HG03460 (cell line): ENCODE measurements around the gene ITPK1.

Experiments
- ATAC-seq: cut with Tn5 transposase; IDR thresholded peaks from one replicate; pipeline ENCODE4 v1.9.1; 2021; ENCODE audit not compliant: unreplicated experiment

ITPK1 gene

DNA sequence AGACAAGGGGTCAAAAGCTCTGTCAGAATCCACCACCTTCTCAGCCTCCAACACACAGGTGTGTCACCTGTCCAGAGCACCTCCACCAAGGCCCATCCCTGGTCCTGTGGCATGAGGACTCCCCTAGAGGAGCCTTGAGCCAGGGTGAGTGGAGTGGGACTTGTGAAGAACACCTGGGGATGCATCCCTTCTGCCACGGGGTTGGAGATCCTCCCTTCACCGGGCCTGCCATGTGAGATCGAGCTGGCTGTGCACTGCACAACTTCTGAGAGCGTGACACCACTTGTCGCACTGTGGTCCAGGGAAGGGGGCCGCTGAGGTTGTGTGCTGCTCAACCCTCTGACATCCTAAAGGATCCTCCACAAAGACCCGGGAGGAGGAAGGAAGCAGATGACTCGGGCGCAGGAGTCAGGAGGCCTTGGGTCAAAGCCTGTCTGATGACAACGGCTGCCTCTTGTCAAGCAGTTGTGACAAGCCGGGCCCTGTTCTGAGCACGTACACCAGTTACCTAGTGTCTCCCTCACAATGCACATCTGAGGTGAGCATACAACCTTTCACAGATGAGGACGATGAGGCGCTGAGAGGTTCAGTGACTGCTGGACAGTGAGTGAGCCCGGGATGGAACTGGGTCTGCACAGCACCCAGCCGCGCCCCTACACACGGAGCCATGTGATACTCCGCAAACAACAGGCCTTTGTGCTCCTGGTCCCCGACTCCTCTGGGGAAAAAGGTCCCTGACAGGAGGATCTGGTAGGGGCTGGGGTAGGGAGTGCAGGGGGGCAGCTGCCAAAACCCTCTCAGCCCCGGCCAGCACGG is 157.1 kb downstream of the ITPK1 start:
- ATAC-seq = no peak

DNA sequence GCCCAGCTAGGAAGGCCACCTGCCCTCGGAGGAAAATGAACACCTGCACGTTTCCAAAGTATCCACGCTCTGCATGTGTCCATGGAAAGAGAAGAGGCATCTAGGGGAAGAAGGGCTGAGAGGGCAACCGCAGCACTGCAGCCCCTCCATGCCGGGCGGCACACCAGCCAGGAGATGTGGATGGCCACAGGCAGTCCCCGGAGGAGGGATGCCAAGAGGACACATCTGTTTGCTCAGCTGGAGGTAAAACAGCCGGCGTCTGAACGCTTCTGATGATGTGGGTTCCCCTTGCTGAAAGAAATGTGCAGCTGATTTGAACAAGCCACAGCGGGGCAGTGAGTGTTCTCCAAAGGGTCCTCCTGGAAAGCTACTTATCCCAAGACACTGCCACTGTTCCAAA is 158.8 kb downstream of the ITPK1 start:
- ATAC-seq = no peak

- no peak for ATAC-seq
Measured at GRCh38 chr14:92955381-92955780, 160.3 kb downstream of the ITPK1 start.

DNA sequence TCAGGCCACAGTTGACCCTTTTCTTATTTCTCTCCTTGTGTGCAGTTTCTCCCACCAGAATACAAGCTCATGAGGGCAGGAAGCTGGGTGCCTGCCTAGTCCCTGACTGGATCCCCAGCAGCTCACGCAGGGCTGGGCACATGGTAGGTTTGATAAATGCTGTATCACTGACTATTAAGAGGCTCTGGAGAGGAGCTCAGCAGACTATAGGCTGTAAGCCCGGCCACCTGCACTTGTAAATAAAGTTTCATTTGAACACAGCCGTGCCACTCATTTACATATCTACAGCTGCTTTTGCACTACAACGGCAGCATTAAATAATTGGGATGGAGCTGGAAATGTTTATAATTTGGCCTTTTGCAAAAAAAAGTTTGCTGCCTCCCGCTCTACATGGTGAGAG is 160.8 kb downstream of the ITPK1 start:
- ATAC-seq = no peak

DNA sequence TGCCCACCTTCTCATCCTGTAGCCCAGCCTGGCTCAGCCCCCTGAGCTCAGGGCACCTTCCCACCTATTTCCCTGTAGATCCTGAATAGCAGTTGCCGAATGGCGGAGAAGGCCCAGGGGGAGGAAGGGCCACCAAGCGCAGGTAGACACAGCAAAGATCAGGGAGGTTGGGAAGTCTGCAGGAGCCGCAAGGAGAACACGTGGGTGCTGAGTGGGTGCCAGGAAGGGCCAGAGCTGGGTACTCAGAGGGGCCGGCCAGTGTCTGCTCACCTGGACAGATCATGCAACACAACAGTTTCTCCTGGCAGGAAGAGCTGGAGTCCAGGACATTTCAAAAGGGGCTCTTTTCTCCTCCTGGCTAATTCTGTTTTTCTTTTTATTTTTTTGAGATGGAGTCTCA is 162.2 kb downstream of the ITPK1 start:
- ATAC-seq = no peak

DNA sequence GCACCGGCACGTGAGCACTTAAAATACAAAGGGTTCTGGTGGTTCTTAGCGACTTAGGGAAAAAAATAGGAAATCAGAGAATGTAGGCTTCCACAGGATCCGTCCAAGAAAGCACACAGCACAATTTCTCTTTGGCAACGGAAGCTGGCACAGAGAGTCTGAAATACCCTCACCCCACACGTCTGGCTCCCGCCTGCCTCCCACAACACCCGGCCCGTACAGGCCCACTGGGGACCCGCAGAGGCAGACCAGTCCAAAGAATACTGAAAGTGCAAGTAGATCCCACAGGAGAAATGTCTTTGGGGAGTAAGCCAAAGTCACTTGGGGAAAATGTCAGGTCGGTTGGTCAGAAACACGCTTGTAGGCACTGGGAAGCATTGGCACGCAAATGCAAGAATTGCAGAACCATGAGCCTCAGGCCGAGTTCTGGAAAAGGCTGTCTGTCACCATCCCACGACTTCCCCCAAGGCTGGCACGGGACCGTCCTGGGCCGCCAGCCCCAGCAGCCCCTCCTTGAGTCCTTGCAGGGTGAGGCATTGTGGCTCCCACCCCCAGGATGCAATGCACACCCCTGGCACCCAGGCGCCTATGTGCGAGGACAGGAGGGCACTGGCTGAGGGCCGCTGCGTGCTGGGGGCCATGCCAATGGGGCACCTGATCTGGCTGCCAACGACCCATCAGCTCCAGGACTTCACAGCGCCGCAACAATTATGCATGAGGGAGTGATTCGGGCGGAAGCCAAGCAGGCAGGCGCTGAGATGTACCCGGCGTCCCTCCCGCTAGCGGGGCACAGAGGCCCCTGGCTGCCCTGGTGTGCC is 163.0 kb downstream of the ITPK1 start:
- no peak for ATAC-seq

GRCh38 chr14:92951912-92952471 is 163.7 kb downstream of the ITPK1 start:
- peak; percentile 82 for ATAC-seq

- no peak for ATAC-seq
Measured at GRCh38 chr14:92951261-92951660, 164.5 kb downstream of the ITPK1 start.

GRCh38 chr14:92950773-92951172 is 165.0 kb downstream of the ITPK1 start:
- ATAC-seq = no peak

DNA sequence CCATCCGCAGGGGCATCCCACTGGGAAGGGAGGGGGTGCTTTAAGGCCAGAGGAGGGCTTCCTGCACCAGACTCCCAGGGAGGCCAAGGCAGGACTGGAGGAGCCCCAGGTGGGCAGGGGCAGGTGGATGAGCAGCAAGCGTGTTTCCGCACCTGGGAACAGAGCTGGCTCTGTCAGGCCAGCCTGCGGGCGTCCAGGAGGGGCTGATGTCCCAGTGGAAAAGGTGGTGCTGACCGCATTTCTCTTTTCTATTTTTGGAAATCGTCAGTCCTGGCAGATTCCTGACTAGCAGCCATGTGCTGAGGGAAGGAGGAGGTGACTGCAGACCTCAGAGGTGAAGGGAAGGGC is 165.6 kb downstream of the ITPK1 start:
- no peak for ATAC-seq

GRCh38 chr14:92949496-92950192 is 166.1 kb downstream of the ITPK1 start:
- ATAC-seq = no peak

- ATAC-seq = no peak
Measured at GRCh38 chr14:92948647-92949046, 167.1 kb downstream of the ITPK1 start.

DNA sequence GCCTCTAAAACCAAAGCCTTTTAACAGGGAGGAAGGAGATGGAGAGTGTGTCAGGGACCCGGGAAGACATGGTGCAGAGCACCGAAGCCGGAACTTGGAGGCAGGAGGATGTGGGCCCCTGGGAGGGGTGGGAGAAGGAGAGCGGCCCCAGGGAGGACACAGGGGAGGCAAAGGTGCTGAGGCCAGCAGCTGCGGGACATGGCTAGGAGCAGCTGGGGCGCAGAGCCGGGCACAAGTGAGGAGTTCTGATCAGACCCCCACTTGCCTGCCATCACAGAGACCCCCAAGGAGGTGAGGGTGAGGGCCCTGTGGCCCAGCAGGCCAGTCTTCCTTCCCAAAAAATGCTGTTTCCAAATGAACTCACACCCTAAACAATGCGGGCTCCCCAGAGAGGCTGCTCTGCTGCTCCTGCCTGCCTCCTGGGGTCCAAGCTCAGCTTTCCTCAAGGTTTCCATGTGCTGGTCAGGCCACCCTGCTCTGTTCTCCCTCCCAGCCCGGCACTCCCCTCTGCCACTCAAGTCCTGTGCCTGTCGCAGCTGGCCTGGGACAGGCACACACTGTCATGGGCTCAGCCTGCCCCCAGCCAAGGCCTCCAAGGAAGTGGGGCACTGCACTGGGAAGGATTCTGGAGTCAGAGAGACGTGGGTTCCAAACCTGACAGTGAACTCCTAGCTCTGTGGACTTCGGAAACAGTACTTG is 168.7 kb downstream of the ITPK1 start:
- ATAC-seq = no peak

GRCh38 chr14:92945959-92946846 is 169.5 kb downstream of the ITPK1 start:
- no peak for ATAC-seq

- ATAC-seq = no peak
Measured at GRCh38 chr14:92945544-92945943, 170.2 kb downstream of the ITPK1 start.

DNA sequence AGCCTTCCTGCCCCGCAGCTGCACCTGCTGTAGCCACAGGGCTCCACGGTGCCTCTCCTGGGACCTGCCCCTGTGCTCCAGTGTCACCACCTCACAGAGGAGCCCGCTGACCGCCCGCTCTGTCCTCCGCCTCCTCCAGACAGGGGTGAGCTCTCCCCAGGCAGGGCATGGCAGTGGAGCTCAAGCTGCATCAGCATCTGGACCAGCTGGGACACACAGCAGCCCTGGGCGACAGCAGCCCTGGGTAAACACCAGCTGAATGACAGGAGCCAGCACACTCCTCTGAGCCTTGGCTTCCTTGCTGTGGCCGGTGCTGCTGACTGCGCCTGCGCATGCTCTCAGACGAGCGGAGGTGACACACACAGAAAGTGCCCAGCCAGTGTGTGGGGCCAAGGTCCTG is 170.7 kb downstream of the ITPK1 start:
- no peak for ATAC-seq

- no peak for ATAC-seq
Measured at GRCh38 chr14:92943855-92944570, 171.7 kb downstream of the ITPK1 start.

DNA sequence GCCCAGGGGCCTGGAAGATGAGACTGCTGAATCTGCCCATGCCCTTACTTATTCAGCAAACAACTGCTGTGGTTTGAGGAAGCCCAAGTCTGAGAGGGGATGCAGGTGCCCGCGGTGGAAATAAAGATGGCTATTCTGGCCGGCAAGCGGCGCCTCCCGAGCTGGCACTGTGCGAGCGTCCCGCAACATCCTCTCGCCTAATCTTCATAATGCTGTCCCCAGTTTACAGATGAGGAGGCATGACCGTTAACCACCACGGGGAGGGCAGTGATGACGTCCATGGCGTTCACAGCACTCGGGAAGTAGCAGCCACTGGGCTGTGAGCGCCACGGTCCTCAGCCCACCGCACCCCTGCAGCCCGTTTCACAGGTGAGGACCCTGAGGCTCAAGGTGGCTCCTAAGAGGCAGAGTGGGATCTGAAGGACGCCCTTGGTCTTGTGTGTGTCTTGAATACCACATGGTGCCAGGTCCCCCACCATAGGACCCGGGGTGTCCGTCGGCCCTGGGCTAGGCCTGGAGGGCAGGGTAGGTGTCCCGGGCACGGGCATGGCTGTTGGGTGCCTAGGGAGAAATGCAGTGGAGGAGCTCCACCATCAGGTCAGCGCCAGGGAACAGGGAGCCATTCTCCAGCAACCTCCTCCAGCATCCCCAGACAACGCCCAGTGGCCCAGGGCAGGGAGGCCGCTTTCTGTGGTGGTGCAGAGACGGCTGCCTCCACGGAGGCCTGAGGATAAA is 172.6 kb downstream of the ITPK1 start:
- no peak for ATAC-seq

- no peak for ATAC-seq
Measured at GRCh38 chr14:92942576-92942975, 173.1 kb downstream of the ITPK1 start.
